Body of pancreas (tissue), 4 donors: ENCODE results near the gene ARL17A.
"Not testable (repeated sequence)": the region's sequence is repeated elsewhere in the genome, so short reads cannot be mapped to it uniquely, and the experiment has no call there.

ENCODE experiments used
- CTCF ChIP-seq, 7 experiments: fragments of 450-650 bp in 4 of 7; fragments of 200-600 bp in 3 of 7; sonication (generic) in 3 of 7; IDR thresholded peaks; one replicate each; pipeline ENCODE4 v1.5.1; 2016 to 2019; ENCODE audit warnings: antibody characterized with exemption in 7 of 7
- POLR2A ChIP-seq, 3 donors: fragments of 450-650 bp; IDR thresholded peaks; one replicate each; pipeline ENCODE4 v1.6.1; 2016; ENCODE audit warnings: antibody characterized with exemption in 3 of 3, mild to moderate bottlenecking in 2 of 3

GRCh38 chr17:46580082-46580481 lies 591 bp upstream of the ARL17A start:
- not testable (repeated sequence) for TF ChIP-seq CTCF, POLR2A (IDR thresholded peaks at IDR 0.05)
